ENCODE data around the gene ZNF276.
"Not testable (repeated sequence)": the region's sequence is repeated elsewhere in the genome, so short reads cannot be mapped to it uniquely, and the experiment has no call there.

The ZNF276 gene

DNA sequence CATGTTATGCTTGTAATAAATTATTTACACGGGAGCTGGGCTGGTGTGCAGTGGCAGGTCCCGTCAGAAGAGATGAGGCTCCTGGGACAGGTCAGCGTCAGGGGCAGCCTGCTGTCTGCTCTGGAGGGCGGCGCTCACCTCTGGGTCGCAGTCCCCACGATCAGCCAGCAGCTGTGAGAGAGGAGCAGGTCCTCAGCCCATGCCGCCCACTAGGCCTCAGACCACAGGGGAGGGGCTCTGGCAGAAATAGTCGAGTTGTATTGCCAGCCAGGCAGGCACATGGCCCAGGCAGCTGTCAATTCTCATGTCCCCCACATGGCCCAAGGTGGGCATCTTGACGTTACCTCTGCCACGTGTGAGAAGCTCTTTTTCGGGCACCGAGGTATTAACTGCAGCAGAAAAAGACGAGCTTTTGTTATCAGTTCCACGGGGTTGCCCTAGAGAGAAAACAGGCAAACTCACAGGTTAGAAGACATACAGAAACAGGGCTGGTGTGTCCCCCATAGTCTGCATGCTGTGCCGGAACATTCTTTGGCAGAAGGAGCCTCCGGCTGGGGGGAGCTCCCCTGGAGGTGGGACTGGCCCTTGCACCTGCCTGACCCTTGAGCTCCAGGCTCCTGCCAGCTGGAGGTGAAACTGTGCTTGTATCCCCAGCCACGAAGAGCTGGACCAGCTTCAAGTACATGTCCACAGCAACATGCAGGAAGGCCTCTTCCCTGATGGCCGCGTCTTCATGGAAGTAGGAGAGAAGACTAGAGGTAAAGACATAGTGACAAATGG lies 17.4 kb downstream of the ZNF276 start:
- DNase-seq = no peak

DNA sequence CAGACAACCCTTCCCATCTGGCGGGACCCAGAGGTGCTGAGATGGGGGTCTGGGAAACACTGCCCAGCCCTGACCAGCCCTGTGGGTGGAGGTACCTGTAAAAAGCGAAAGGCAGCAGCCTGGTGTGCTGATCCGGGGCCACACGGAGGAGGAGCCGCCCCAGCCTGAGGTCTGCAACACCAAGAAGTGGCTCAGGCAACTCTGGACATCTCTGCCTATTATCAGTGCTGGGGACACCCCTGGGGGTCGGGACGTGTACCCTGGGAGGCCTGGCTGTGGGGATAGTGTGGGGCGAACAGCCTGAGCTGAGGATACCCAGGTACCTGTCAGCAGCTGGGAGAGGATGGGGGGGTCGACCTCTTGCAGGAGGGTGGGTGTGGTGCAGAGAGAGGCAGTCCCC lies 18.0 kb downstream of the ZNF276 start:
- no peak for DNase-seq

DNA sequence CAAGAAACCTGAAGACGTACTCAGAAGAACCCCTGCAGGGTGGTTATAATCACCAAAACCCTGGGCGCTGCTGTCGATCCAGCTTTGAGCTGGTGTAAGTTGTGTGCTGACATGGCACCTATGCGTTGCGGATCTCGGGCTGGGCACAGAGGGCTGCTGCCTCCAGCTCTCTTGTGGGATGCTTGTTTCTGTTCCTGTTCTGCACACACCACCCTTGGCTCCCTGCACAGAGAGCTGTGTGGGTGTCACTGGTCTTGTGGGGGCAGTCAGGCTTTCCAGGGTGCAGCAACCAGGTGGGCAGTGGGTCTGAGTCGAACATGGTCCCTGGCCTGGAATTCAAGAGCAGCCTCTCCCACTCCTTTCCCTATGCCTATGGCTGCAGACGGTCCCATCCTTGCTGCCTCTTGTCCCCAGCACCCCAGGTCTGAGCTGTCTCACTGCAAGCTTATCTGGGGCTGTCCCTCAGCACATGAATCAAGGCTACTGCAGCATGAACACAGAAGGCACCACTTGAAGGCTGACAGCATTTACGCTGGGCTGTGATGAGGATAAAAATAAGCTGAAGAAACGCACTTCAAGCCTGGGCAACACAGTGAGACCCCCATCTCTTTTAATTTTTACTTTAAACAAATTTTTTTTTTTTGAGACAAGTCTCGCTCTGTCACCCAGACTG lies 20.1 kb downstream of the ZNF276 start:
- DNase-seq = no peak

DNA sequence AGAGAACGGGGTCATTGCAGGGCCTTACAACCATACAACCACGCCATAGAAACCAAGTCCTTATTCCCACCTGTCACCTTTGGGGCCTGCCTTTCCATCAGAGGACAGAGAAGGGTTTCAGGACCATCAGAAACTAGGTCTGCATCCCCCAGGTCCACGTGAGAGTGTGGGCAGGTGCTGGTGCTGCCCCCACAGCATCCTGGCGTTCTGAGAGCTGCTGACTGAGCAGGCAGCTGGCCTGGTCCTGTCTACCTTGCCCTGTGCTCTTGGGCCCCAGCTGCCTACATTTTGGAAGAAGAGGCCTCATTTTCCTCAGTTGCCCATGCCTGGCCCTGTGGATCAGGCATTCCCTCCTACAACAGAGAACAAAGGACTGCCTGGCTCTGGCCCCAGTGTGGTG lies 21.6 kb downstream of the ZNF276 start:
- DNase-seq = no peak

DNA sequence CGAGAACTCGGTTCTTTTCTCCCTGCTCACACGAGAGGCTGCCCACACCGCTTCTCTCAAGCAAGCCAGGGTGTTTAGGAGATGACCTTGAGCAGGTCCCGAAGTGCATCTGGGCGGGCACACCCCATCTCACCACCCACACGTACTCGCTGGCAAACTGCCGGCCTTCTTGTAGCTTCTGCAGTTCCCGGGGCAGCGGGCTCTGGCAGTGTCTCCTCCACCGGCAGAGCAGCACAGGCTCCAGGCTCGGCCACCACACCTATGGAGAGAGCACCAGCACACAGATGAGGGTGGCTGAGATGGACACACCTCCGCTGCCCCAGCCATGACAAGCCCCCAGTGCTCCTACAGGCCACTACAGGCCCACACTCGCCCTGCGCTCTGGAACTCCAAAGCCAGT lies 23.5 kb downstream of the ZNF276 start:
- no peak for DNase-seq

DNA sequence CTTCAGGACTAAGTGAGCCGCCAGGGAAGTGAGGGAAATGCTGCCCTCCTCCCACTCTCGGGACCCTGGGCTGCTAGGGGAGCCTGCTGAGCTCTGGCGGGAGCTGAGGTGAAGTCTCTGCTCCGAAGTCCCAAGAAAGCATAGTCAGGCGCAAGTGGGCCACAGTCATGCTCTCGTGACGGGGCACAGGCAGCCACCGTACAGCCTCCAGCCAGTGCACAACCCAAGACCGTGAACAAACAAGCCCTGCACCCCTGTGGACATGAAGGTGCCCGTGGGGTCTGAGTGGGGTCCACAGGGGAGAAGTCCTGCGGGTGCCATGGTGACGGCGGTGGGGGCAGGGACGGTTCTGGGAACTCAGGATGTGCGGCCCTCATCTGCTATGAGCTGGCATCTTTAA lies 24.7 kb downstream of the ZNF276 start:
- DNase-seq = no peak

DNA sequence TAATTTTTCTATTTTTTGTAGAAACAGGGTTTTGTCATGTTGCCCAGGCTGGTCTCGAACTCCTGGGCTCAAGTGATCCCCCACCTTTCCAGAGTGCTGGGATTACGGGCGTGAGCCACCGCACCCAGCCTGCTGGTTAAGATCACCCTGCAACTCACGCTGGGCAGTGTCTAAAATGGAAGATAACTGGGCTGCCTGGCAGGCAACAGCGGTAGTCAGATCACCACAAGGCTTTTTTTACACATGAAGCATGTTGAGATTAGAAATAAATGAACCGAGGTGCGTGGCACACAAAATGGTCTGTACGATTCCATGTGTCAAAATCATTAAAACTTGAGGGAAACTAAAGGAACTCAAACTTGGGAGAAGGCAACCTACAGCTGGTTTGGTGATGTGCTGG lies 26.7 kb downstream of the ZNF276 start:
- no peak for DNase-seq

DNA sequence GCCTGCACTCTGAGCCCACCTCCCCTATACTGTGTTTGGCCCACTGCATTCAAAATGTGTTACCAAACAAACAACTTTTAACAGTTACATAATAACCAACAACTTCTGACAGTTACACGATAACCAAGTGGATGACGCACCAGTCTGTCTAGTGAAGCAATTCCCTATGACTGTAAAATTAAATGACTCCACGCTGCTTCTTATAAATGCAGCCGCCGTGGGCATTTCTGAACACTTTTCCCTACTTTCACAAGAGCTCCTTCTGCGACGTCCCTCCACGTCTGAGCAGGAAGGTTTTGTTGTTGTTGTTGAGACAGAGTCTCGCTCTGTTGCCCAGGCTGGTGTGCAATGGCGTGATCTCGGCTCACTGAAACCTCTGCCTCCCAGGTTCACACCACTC lies 27.6 kb downstream of the ZNF276 start:
- no peak for DNase-seq

DNA sequence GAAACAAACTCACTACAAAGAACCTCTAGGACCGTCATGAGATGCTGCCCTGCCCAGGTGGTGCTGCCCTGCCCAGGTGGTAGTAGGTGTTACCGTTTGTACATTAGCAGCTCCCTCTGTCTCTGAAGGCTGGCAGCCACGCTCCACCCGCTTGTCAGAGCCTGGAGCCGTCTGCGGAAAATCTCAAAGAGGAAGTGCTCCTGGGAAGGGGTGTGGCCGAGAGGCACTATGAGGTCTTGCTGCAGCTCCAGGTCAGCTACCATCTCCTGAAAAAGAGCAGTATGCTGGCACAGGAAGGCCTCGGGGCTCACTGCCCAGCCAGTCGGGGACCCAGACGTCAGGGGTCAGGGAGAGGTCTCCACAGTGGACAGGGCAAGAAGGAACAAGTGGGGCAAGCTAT lies 28.3 kb downstream of the ZNF276 start:
- DNase-seq = no peak

DNA sequence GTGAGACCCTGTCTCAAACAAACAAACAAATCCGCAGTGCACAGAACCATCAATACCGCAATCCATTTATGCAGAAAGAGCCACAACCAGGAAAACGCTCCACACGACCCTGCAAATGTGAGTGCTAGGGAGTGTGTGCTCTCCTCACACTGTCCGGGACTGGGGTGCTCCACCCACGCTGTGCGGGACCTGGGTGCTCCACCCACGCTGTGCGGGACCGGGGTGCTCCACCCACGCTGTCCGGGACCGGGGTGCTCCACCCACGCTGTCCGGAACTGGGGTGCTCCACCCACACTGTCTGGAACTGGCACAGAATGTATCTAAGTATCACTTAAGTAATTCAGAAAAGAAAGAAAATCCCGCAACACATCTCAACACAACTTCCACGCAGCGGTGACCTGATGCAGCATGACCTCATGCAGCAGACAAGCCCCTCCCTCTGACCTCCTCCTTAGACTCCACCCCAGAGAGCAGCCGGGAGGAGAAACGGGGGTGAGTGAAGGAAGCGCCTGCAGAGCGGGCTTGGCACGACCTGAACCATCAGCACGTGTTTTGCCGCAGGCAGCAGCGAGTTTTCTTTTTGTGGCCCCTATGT lies 38.5 kb downstream of the ZNF276 start:
- no peak for DNase-seq

DNA sequence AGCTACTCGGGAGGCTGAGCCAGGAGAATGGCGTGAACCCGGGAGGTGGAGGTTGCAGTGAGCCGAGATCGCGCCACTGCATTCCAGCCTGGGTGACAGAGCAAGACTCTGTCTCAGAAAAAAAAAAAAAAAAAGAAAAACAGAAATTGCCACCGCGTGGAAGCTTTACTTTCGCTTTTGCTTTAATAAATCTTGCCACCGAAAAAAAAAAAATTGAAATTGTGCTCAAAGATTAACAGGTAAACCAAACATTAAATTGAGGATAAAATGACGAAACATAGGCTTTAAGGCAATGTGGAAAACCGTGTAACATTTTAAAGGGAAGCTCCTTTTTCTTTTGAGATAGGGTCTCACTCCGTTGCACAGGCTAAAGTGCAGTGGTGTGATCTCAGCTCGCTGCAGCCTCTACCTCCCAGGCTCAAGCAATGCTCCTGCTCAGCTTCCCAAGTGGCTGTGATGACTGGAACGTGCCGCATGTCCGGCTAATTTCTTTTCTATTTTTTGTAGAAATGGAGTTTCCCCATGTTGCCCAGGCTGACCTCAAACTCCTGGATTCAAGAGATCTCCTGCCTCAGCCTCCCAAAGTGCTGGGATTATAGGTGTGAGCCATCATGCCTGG lies 40.1 kb downstream of the ZNF276 start:
- no peak for DNase-seq

DNA sequence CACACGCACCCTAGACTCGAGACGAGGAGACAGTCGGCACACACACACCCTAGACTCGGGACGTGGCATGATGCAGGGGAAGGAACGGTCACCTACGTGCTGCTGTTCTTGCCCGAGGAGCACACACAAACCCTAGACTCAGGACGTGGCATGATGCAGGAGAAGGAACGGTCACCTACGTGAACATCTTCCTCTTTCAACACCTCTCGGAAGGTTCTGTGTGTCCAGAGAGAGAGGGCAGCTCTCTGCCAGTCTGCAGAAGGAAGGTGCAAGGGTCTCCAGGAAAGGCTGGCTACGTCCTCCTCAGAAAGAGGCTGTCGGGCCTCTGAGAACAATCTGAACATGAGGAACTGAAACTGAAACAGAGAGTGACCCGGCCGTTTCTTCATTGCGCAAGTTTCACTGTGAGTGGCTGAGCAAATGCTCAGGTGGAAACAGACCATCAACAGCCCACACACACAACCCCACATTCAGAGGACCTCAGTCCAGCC lies 43.4 kb downstream of the ZNF276 start:
- DNase-seq = no peak

DNA sequence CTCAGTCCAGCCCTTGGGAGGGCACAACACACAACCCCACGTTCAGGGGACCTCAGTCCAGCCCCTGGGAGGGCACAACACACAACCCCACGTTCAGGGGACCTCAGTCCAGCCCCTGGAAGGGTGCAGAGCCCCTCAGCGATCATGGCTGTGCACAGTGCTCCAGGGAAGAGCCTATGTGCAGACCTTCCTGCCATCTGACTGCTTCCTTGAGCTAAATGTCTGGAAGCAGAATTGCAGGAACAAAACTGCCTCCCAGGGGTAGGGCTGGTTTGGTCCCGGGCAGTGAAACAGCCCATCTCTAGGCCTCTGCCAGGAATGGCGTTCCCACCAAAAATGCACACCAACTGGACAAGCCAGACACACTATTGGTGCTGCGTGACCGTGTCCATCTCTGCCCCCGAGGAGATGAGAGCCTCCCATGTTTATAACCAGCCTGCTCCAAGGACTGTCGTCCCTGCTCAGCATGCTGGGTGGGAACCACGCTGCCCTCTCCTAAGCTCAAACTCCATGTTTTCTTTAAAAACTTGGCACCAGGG lies 44.0 kb downstream of the ZNF276 start:
- DNase-seq = no peak

DNA sequence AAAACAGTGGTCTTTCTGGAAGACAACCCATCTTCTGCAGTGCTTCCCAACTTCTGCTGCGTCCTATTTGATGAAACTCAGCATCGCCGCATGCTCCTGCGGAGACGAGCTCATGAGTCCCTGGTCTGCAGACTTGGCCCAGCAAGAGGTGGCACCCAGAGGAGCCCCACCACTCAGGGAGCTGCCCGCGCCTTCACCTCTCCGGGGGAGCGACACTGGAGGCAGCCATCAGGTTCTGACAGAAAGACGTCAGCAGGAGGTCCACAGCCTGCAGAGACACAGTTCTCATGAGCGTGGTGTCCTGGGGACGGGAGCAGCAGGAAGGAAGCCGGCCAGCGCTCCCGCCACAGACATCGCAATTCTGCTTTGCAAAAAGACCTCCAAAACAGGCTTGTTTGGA lies 49.0 kb downstream of the ZNF276 start:
- no peak for DNase-seq

DNA sequence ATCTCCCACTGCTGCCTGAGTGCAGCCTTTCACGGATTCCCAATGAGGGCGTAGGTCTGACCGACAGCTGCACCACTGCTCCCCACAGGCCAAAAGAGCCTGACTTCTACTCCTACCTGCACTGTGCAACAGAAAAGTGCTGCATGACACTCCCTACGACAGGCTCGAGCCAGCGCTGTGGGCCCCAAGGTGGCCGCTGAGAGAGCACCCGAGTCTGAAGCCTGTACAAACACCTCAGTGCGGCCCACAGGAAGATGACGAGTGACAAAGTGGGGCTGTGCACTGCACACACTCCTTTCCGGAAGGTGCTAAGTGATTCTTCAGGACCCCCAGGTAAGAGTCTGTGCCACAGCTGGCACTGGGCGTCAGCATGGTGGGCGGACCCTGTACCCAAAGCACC lies 53.9 kb downstream of the ZNF276 start:
- DNase-seq = no peak

DNA sequence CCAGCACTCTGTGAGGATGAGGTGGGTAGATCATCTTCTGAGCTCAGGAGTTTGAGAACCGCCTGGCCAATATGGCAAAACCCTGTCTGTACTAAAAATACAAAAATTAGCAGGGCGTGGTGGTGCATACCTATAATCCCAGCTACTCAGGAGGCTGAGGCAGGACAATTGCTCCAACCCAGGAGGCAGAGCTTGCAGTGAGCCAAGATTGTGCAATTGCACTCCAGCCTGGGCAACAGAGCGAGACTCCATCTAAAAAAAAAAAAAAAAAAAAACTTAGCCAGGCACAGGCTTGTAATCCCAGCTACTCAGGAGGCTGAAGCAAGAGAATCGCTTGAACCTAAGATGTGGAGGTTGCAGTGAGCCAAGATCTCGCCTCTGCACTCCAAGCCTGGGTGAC lies 56.9 kb downstream of the ZNF276 start:
- DNase-seq = not testable (repeated sequence)

DNA sequence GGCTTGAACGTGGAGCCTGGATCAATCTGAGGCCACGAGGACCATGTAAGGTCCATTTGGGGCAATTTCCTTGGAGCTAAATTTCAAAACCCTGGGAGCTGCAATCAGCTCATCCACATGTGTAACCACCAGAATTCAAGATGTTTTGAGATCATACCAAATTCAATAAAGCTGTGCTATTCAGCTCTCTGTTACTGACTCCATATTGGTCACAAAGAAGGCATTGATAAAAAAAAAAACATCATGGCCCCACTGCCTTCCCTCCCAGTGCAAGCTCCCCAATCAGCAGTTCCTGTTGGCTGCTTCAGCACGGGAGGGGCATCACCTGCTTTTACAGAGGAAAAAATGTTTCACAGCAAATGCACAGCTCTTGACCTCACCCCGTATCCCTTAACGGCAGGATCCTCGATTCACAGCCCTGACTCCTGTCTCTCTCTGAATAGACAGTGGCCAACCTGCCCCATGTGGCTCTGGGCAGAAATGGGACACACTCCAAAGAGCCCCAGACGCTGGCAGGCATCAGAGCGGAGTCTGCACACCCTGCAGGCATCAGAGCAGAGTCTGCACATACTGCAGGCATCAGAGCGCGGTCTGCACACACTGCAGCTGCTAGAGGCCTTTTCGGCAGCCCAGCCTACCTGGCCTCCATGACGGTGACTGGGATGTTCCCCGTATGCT lies 58.0 kb downstream of the ZNF276 start:
- DNase-seq = no peak

DNA sequence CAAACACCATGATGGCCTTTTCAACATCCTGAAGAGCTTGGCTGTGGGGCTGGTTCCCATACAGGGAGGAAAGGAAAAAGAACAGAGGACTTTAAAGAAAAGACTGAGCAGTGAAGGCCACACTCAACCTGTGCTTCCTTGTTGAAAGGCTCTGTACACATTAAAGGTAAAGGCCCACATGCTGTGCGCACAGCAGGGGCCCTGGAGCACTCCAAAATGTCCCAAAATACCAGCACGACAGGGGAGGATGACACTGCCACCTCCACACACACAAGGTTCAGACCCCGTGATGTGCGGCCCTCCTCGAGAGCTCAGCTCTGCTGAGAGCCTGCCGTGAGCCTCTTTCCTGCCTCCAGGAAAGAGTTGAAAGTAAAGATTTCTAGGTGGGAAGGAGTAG lies 58.6 kb downstream of the ZNF276 start:
- no peak for DNase-seq

DNA sequence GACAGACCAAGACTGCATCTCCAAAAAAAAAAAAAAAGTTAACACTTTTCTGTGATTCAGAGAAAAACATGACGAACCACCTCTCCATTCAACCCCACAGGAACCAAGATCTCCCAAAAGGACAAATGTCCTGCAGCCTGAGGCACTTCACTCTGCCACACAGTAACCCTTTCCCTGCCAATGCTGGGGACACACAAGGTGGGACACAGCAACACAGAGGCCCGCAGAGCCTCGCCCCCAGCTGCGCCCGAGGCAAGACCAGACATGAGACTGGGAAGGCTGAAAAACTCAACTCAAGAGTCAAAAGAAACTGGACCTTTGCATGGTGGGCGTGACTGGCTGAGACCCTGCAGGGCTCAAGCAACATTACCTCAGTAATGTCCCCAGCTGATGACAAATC lies 61.2 kb downstream of the ZNF276 start:
- DNase-seq = no peak

DNA sequence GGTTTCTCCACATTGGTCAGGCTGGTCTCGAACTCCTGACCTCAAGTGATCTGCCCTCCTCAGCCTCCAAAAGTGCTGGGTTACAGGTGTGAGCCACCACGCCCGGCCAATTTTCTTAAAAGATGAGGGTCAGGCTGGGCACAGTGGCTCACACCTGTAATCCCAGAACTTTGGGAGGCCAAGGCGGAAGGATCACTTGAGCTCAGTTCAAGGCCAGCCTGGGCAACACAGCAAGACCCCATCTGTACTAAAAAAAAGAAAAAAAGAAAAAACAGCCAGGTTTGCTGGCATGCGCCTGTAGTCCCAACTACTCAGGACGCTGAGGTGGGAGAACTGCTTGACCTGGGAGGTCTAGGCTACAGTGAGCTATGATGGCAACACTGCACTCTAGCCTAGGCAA lies 62.6 kb downstream of the ZNF276 start:
- DNase-seq = not testable (repeated sequence)

DNA sequence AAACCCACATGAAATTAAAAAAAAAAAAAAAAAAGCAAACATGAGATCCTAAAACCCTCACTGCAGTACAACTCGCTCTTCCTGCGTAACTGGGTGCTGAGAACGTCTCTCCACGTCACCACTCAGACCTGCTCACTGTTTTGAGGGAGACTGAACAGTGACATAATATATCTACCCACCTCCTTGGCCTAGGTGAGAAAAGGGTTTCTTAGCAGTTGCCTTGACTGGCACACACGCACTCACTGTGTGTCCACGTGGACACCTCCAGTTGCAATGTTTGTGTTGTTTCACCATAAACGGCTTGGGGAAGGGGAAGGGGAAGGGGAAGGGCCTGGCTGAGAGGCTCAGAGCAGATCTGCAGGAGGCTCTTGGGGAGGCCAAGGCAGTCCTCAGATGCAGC lies 63.1 kb downstream of the ZNF276 start:
- no peak for DNase-seq

DNA sequence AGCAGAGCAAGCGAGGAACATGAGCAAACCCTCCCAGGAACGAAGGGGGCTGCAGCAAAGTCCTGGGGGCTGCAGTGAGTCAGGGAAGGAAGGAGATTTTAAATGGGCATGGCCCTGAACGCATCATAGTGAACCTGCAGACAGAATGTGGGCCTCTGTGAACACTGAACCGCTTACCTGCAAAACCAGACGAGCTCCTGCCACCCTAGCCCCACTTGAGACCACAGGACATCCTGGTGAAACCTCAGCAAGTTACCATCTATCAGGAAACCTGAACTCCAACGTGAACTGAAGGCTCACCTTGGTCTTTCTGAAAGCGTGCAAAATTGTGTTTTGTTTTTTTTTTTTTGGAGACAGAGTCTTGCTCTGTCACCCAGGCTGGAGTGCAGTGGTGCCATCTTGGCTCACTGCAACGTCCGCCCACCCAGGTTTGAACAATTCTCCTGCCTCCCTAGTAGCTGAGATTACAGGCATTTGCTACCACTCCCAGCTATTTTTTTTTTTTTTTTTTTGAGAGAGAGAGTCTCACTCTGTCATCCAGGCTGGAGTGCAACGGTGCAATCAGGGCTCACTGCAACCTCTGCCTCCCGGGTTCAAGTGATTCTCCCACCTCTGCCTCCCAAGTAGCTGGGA lies 64.3 kb downstream of the ZNF276 start:
- DNase-seq = no peak

Data from right hindlimb (tissue), 1 donor.